GM23338 (cell line): ENCODE data around the gene DAPK2. TPM values are rescaled to one million over a fixed set of nuclear protein-coding genes. Genes with fewer than 3 reads are reported as not detected.
A peak's percentile ranks its signal among the peaks of the same experiment; 100 is the strongest.

ENCODE experiments used
- ATAC-seq: fragments of 200-7000 bp; cut with Tn5 transposase; 3 replicates; pipeline ENCODE4 v1.9.1; 2020
- DNase-seq: peaks from one replicate; pipeline ENCODE4 v3.0.0-alpha.2; 2015; ENCODE audit warnings: low spot score
- H2AFZ ChIP-seq: fragments of 200-600 bp; sonication (generic); 2 replicates; pipeline ENCODE4 v1.8.0; 2016; ENCODE audit warnings: antibody characterized with exemption, mild to moderate bottlenecking, moderate library complexity
- H3F3A ChIP-seq: fragments of 200-600 bp; sonication (generic); replicated peaks from 2 replicates; pipeline ENCODE4 v1.8.0; 2017; ENCODE audit warnings: antibody characterized with exemption, mixed run types, low read depth
- H3K27ac ChIP-seq: fragments of 200-600 bp; sonication (generic); 2 replicates; pipeline ENCODE4 v1.6.1; 2016; ENCODE audit warnings: low read depth
- H3K27me3 ChIP-seq: fragments of 200-600 bp; sonication (generic); 2 replicates; pipeline ENCODE4 v1.8.0; 2016; ENCODE audit warnings: mild to moderate bottlenecking, mixed run types, moderate library complexity; ENCODE audit not compliant: insufficient read depth
- H3K36me3 ChIP-seq: fragments of 200-600 bp; sonication (generic); 2 replicates; pipeline ENCODE4 v1.8.0; 2016; ENCODE audit warnings: mild to moderate bottlenecking; ENCODE audit not compliant: insufficient read depth
- H3K4me1 ChIP-seq: fragments of 200-600 bp; sonication (generic); 2 replicates; pipeline ENCODE4 v1.8.0; 2016; ENCODE audit warnings: mild to moderate bottlenecking, moderate library complexity; ENCODE audit not compliant: insufficient read depth
- H3K4me2 ChIP-seq: fragments of 200-600 bp; sonication (generic); 2 replicates; pipeline ENCODE4 v1.7.1; 2017; ENCODE audit warnings: mixed run types
- H3K4me3 ChIP-seq: fragments of 200-600 bp; sonication (generic); 2 replicates; pipeline ENCODE4 v1.6.1; 2016; ENCODE audit warnings: mixed run types
- H3K79me2 ChIP-seq: fragments of 200-600 bp; sonication (generic); replicated peaks from 2 replicates; pipeline ENCODE4 v1.8.0; 2017; ENCODE audit warnings: mild to moderate bottlenecking; ENCODE audit not compliant: insufficient read depth
- H3K9me2 ChIP-seq: fragments of 200-600 bp; sonication (generic); 2 replicates; pipeline ENCODE4 v1.8.0; 2017; ENCODE audit not compliant: insufficient read depth
- H4K20me1 ChIP-seq: fragments of 200-600 bp; sonication (generic); replicated peaks from 2 replicates; pipeline ENCODE4 v1.8.0; 2017; ENCODE audit warnings: mild to moderate bottlenecking; ENCODE audit not compliant: insufficient read depth
- H3K27ac Mint-ChIP-seq: 2 replicates; pipeline ENCODE4 v1.8.0; 2020; ENCODE audit warnings: inconsistent platforms, mild to moderate bottlenecking, moderate library complexity, mixed read lengths
- H3K27me3 Mint-ChIP-seq: 3 replicates; pipeline ENCODE4 v1.8.0; 2022; ENCODE audit warnings: low read depth, mild to moderate bottlenecking, moderate library complexity, mixed read lengths, inconsistent platforms; ENCODE audit not compliant: insufficient read depth, poor library complexity
- H3K36me3 Mint-ChIP-seq: 3 replicates; pipeline ENCODE4 v1.8.0; 2021; ENCODE audit warnings: low read depth, mild to moderate bottlenecking, inconsistent platforms, moderate library complexity, mixed read lengths
- H3K4me1 Mint-ChIP-seq: 3 replicates; pipeline ENCODE4 v1.8.0; 2020; ENCODE audit warnings: mild to moderate bottlenecking, inconsistent platforms, mixed read lengths
- H3K4me3 Mint-ChIP-seq: 3 replicates; pipeline ENCODE4 v1.8.0; 2021; ENCODE audit warnings: moderate library complexity, mild to moderate bottlenecking, inconsistent platforms, mixed read lengths
- H3K9me3 Mint-ChIP-seq: 3 replicates; pipeline ENCODE4 v1.8.0; 2020; ENCODE audit warnings: moderate library complexity, mild to moderate bottlenecking, inconsistent platforms, mixed read lengths
- CREB1 ChIP-seq: fragments of 250-450 bp; sonication (Bioruptor Pico); IDR thresholded peaks from 2 replicates; pipeline ENCODE4 v1.5.0; 2020; ENCODE audit warnings: low read depth, mild to moderate bottlenecking, moderate library complexity
- EZH2 ChIP-seq: fragments of 200-600 bp; sonication (generic); IDR thresholded peaks from one replicate; pipeline ENCODE4 v1.8.0; 2017; ENCODE audit warnings: antibody characterized with exemption, mild to moderate bottlenecking, low read depth; ENCODE audit not compliant: unreplicated experiment
- EZH2phosphoT487 ChIP-seq: fragments of 200-600 bp; sonication (generic); IDR thresholded peaks from one replicate; pipeline ENCODE4 v1.8.1; 2018; ENCODE audit warnings: antibody characterized with exemption; ENCODE audit not compliant: unreplicated experiment
- NANOG ChIP-seq: IDR thresholded peaks from 2 replicates; pipeline ENCODE4 v1.6.1; 2016; ENCODE audit warnings: antibody characterized with exemption, borderline replicate concordance
- STAT1 ChIP-seq: IDR thresholded peaks from one replicate; pipeline ENCODE4 v1.6.1; 2016; ENCODE audit warnings: antibody characterized with exemption; ENCODE audit not compliant: unreplicated experiment
- ZNF331 ChIP-seq: fragments of 250-450 bp; sonication (Bioruptor Pico); IDR thresholded peaks from 2 replicates; pipeline ENCODE4 v1.5.0; 2020; ENCODE audit warnings: low read depth, mild to moderate bottlenecking, moderate library complexity
- polyA plus RNA-seq: library from polyadenylated mRNA; unstranded; fragments of >200 nt; fragmentation: Nextera tagmentation; extraction: Ambion mirVana; gene quantifications from 2 replicates; pipeline ENCODE4 v1.2.1, GENCODE V29; 2016
- total RNA-seq: library from RNA; depleted of rRNA; stranded (reverse); fragments of >200 nt; shearing (Covaris generic); gene quantifications from 2 replicates; pipeline ENCODE4 v1.2.3, GENCODE V29; 2014
- TF ChIP-seq, protein P1 (sequence below), 2 experiments: fragments of 200-600 bp in 1 of 2; sonication (generic) in 1 of 2; conservative IDR thresholded peaks; 2 replicates each; pipeline versions ENCODE4 v1.5.1 to v1.6.1; 2016 to 2017; ENCODE audit warnings: antibody characterized with exemption in 2 of 2, low read depth in 2 of 2, mild to moderate bottlenecking in 2 of 2, moderate library complexity in 1 of 2
- TF ChIP-seq, protein P2 (sequence below): IDR thresholded peaks from 2 replicates; pipeline ENCODE4 v1.6.1; 2016; ENCODE audit warnings: antibody characterized with exemption
- TF ChIP-seq, protein P3 (sequence below): IDR thresholded peaks from one replicate; pipeline ENCODE4 v1.6.1; 2018; ENCODE audit warnings: antibody characterized with exemption; ENCODE audit not compliant: unreplicated experiment

The DAPK2 gene
- total and polyA plus RNA-seq, 2 experiments from 2014 or later: 1.6 to 3.1 TPM

DNA sequence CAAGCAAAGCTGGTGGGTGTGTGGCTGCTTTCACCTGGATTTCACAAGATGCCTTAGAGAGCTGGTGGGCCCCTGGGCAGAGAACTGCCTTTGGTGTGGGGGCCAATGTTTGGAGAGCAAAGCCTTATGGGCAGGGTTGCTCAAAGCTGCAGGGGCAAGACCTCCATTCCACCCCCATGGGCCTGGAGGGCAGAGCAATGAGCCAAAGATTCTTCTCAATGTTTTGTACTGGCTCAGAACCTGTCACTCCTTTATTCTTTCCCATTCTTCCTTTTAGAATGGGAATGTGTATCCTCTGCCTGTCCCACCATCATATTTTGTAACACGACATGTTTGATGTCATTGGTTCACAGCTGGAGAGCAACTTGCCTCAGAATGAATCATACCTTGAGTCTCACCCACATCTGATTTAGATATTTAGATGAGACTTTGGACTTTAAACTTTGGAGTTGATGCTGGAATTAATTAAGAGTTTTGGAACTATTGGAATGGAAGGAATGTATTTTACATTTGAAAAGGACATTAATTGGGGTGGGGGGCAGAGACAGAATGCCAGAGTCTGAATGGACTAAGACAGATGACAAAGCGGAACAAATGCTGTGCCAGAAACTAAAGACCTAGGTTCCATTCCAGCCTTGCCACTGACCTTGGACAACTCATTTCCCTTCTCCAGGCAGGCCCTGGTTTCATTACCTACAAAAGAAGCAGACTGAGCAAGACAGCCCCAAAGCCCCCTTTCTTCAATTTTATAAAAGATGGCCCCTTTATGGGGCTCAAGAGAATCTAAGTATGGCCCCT, 72.9 kb downstream of the DAPK2 start:
- H3K4me2 ChIP-seq: peak overlapping the region; percentile 39
- DNase-seq (no peak), ATAC-seq (no peak; the same call in 2 of the 3 replicates)
- no peaks in the 10 kb centered on the region for H3F3A ChIP-seq
- peak overlapping the region; percentile 78; the same call in 1 of the 2 replicates for H3K27ac Mint-ChIP-seq
- no peaks in the 10 kb centered on the region for H4K20me1 ChIP-seq
- peaks cover 12% of the 10 kb centered on the region for H3K9me2 ChIP-seq
- H3K36me3 ChIP-seq: no peaks in the 10 kb centered on the region
- peaks cover 13% of the 10 kb centered on the region for H3K27me3 Mint-ChIP-seq
- peaks cover 5% of the 10 kb centered on the region; the same call in 1 of the 3 replicates for H3K36me3 Mint-ChIP-seq
- peaks cover 32% of the 10 kb centered on the region for H3K4me1 ChIP-seq
- H3K4me1 Mint-ChIP-seq: peaks cover 48% of the 10 kb centered on the region
- no peaks in the 10 kb centered on the region; the same call in 2 of the 3 replicates for H3K9me3 Mint-ChIP-seq
- H3K4me3 Mint-ChIP-seq: no peak overlapping the region; the same call in 2 of the 3 replicates
- TF ChIP-seq CREB1 (CRISPR knock-in tag) (no peak), STAT1 (no peak), NANOG (no peak), ZNF331 (no peak), EZH2phosphoT487 (no peak), EZH2 (no peak)
- TF ChIP-seq, protein P1, sequence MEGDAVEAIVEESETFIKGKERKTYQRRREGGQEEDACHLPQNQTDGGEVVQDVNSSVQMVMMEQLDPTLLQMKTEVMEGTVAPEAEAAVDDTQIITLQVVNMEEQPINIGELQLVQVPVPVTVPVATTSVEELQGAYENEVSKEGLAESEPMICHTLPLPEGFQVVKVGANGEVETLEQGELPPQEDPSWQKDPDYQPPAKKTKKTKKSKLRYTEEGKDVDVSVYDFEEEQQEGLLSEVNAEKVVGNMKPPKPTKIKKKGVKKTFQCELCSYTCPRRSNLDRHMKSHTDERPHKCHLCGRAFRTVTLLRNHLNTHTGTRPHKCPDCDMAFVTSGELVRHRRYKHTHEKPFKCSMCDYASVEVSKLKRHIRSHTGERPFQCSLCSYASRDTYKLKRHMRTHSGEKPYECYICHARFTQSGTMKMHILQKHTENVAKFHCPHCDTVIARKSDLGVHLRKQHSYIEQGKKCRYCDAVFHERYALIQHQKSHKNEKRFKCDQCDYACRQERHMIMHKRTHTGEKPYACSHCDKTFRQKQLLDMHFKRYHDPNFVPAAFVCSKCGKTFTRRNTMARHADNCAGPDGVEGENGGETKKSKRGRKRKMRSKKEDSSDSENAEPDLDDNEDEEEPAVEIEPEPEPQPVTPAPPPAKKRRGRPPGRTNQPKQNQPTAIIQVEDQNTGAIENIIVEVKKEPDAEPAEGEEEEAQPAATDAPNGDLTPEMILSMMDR (conservative IDR thresholded peaks at IDR 0.05; ENCODE audit: low read depth in 2 of 2): no peak
- TF ChIP-seq, protein P2, sequence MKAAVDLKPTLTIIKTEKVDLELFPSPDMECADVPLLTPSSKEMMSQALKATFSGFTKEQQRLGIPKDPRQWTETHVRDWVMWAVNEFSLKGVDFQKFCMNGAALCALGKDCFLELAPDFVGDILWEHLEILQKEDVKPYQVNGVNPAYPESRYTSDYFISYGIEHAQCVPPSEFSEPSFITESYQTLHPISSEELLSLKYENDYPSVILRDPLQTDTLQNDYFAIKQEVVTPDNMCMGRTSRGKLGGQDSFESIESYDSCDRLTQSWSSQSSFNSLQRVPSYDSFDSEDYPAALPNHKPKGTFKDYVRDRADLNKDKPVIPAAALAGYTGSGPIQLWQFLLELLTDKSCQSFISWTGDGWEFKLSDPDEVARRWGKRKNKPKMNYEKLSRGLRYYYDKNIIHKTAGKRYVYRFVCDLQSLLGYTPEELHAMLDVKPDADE: no peak
- peak overlapping the region; percentile 5; the same call in 1 of the 2 replicates for H3K27ac ChIP-seq
- H3K27me3 ChIP-seq: no peaks in the 10 kb centered on the region
- H3K79me2 ChIP-seq: no peaks in the 10 kb centered on the region
- H3K4me3 ChIP-seq: no peak overlapping the region
- H2AFZ ChIP-seq: no peak overlapping the region

DNA sequence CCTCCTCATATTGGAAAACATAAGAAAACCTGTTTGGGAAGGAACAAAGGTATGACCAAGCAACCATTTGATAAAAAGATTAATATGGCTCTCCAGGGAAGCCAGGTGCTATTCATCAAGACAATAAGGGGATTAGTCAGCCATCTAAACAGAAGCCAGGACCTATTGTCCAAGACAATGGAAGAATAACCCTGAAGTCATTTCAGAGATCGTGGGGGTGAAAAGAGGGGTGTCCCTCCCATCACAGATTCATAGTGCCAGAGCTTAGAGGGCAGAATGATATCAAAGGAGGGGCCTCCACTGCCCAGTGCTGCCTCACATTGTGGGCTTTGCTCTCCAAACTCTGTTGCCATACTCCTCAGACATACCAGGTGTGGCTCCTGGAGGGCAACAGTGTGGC, 73.5 kb downstream of the DAPK2 start:
- no peaks in the 10 kb centered on the region for H3K79me2 ChIP-seq
- Mint-ChIP-seq H3K36me3 (peaks cover 5% of the 10 kb centered on the region; the same call in 1 of the 3 replicates), H3K4me1 (peaks cover 48% of the 10 kb centered on the region), H3K4me3 (no peak overlapping the region), H3K27ac (no peak overlapping the region), H3K27me3 (peaks cover 13% of the 10 kb centered on the region), H3K9me3 (no peaks in the 10 kb centered on the region; the same call in 2 of the 3 replicates)
- H3K27me3 ChIP-seq: no peaks in the 10 kb centered on the region
- no peak overlapping the region for H3K4me3 ChIP-seq
- no peaks in the 10 kb centered on the region for H4K20me1 ChIP-seq
- DNase-seq (peak; percentile 14), ATAC-seq (peak; percentile 69)
- H2AFZ ChIP-seq: no peak overlapping the region
- peak overlapping the region; percentile 39 for H3K4me2 ChIP-seq
- TF ChIP-seq NANOG: peak; percentile 63; the same call in 1 of the 2 replicates
- TF ChIP-seq STAT1: no peak
- TF ChIP-seq, protein P3, sequence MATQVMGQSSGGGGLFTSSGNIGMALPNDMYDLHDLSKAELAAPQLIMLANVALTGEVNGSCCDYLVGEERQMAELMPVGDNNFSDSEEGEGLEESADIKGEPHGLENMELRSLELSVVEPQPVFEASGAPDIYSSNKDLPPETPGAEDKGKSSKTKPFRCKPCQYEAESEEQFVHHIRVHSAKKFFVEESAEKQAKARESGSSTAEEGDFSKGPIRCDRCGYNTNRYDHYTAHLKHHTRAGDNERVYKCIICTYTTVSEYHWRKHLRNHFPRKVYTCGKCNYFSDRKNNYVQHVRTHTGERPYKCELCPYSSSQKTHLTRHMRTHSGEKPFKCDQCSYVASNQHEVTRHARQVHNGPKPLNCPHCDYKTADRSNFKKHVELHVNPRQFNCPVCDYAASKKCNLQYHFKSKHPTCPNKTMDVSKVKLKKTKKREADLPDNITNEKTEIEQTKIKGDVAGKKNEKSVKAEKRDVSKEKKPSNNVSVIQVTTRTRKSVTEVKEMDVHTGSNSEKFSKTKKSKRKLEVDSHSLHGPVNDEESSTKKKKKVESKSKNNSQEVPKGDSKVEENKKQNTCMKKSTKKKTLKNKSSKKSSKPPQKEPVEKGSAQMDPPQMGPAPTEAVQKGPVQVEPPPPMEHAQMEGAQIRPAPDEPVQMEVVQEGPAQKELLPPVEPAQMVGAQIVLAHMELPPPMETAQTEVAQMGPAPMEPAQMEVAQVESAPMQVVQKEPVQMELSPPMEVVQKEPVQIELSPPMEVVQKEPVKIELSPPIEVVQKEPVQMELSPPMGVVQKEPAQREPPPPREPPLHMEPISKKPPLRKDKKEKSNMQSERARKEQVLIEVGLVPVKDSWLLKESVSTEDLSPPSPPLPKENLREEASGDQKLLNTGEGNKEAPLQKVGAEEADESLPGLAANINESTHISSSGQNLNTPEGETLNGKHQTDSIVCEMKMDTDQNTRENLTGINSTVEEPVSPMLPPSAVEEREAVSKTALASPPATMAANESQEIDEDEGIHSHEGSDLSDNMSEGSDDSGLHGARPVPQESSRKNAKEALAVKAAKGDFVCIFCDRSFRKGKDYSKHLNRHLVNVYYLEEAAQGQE: no peak
- TF ChIP-seq EZH2phosphoT487: no peak
- peaks cover 12% of the 10 kb centered on the region for H3K9me2 ChIP-seq
- no peaks in the 10 kb centered on the region for H3K36me3 ChIP-seq
- H3K27ac ChIP-seq: peak overlapping the region; percentile 5; the same call in 1 of the 2 replicates
- no peaks in the 10 kb centered on the region for H3F3A ChIP-seq
- peaks cover 32% of the 10 kb centered on the region for H3K4me1 ChIP-seq
